Measurements from ENCODE around the gene KCNK6.

- no peak for TF ChIP-seq CTCF (conservative IDR thresholded peaks at IDR 0.05; ENCODE audit: low read length)
- TF ChIP-seq EZH2phosphoT487 (IDR thresholded peaks at IDR 0.05; ENCODE audit: borderline replicate concordance), result no peak
Measured at GRCh38 chr19:38378866-38379265, 59.2 kb downstream of the KCNK6 start.
